Caco-2 (cell line): Measurements from ENCODE around the gene NTHL1. TPM values are rescaled to one million over a fixed set of nuclear protein-coding genes. Genes with fewer than 3 reads are reported as not detected.

Experiments used
- BruUV-seq: library from RNA; stranded (reverse); fragments of 400-500 nt; replicated peaks from 2 replicates; lab custom pipeline; 2021; lab: Mats Ljungman, UMichigan
- CTCF ChIA-PET: fragments of 300-600 bp; sonication (Branson Sonifier 250); formaldehyde crosslinking; loops from one replicate; lab custom pipeline; 2022; ENCODE audit warnings: antibody characterized with exemption; lab: Charles Lee
- POLR2A ChIA-PET: fragments of 300-600 bp; sonication (Branson Sonifier 250); formaldehyde crosslinking; loops from one replicate; lab custom pipeline; 2022; ENCODE audit warnings: antibody characterized with exemption; lab: Charles Lee
- DNase-seq, 2 experiments: peaks; one replicate each; pipeline versions ENCODE4 v3.0.0 to v3.0.0-alpha.2; 2020 to 2022
- H3K27me3 ChIP-seq: replicated peaks from 2 replicates; pipeline ENCODE4 v1.6.0; 2011; ENCODE audit warnings: low read length; ENCODE audit not compliant: control insufficient read depth, insufficient read depth
- H3K36me3 ChIP-seq: 2 replicates; pipeline ENCODE4 v1.5.1; 2011; ENCODE audit warnings: low read length; ENCODE audit not compliant: control insufficient read depth, insufficient read depth
- H3K4me1 ChIP-seq: fragments of 250-450 bp; sonication (Bioruptor Pico); 2 replicates; pipeline ENCODE4 v1.5.1; 2020; ENCODE audit warnings: mild to moderate bottlenecking
- H3K4me3 ChIP-seq: 2 replicates; pipeline ENCODE4 v1.5.1; 2011; ENCODE audit warnings: low read depth, mild to moderate bottlenecking, control low read depth, low read length
- H3K9me3 ChIP-seq: fragments of 250-450 bp; sonication (Bioruptor Pico); 2 replicates; pipeline ENCODE4 v1.5.1; 2020; ENCODE audit warnings: mild to moderate bottlenecking, moderate library complexity
- H3K27ac Mint-ChIP-seq: one replicate; pipeline ENCODE4 v1.8.0; 2022; ENCODE audit warnings: mixed read lengths; ENCODE audit not compliant: unreplicated experiment
- H3K27me3 Mint-ChIP-seq: one replicate; pipeline ENCODE4 v1.8.0; 2022; ENCODE audit warnings: mixed read lengths; ENCODE audit not compliant: insufficient read depth, unreplicated experiment
- H3K36me3 Mint-ChIP-seq: one replicate; pipeline ENCODE4 v1.8.0; 2022; ENCODE audit warnings: mild to moderate bottlenecking, mixed read lengths; ENCODE audit not compliant: insufficient read depth, unreplicated experiment
- H3K4me1 Mint-ChIP-seq: one replicate; pipeline ENCODE4 v1.8.0; 2022; ENCODE audit warnings: low read depth, mixed read lengths; ENCODE audit not compliant: unreplicated experiment
- H3K4me3 Mint-ChIP-seq: one replicate; pipeline ENCODE4 v1.8.0; 2022; ENCODE audit warnings: mild to moderate bottlenecking, moderate library complexity, mixed read lengths; ENCODE audit not compliant: unreplicated experiment
- H3K9me3 Mint-ChIP-seq: one replicate; pipeline ENCODE4 v1.8.0; 2022; ENCODE audit warnings: mixed read lengths; ENCODE audit not compliant: unreplicated experiment
- CTCF ChIP-seq, 2 experiments: fragments of 200-600 bp in 1 of 2; IDR thresholded peaks; 1 replicate in 1 of 2; 2 replicates in 1 of 2; pipeline versions ENCODE4 v1.5.1 to v1.8.0; 2011 to 2022; ENCODE audit warnings: antibody characterized with exemption in 1 of 2, control low read depth in 1 of 2, inconsistent platforms in 1 of 2, low read depth in 1 of 2, low read length in 1 of 2, mild to moderate bottlenecking in 1 of 2, moderate library complexity in 1 of 2; ENCODE audit not compliant: insufficient read depth in 1 of 2, severe bottlenecking in 1 of 2, unreplicated experiment in 1 of 2
- intact Hi-C: fragments of 100-400 bp; cut with micrococcal nuclease; formaldehyde crosslinking; loops from one replicate; pipeline ENCODE4 v1.10.0; 2022; ENCODE audit not compliant: unreplicated experiment
- total RNA-seq: library from RNA; stranded (reverse); gene quantifications from 2 replicates; pipeline ENCODE4 v1.2.3, GENCODE V29; 2022

The NTHL1 gene
- total RNA-seq, 1 experiment from 2014 or later: 38.6 TPM

- Mint-ChIP-seq H3K4me1 (no peaks in the 10 kb centered on the region), H3K36me3 (peaks cover 7% of the 10 kb centered on the region), H3K4me3 (no peak overlapping the region), H3K27me3 (no peaks in the 10 kb centered on the region), H3K9me3 (no peaks in the 10 kb centered on the region), H3K27ac (no peak overlapping the region)
- Histone ChIP-seq H3K4me1 (no peaks in the 10 kb centered on the region), H3K36me3 (peaks cover 2% of the 10 kb centered on the region), H3K27me3 (no peaks in the 10 kb centered on the region), H3K9me3 (no peaks in the 10 kb centered on the region), H3K4me3 (no peak overlapping the region)
- BruUV-seq: no TSS peak
- ChIA-PET CTCF (no interaction called here), POLR2A (no interaction called here)
- TF ChIP-seq CTCF (IDR thresholded peaks at IDR 0.05; ENCODE audit: insufficient read depth in 1 of 2, low read depth in 1 of 2, low read length in 1 of 2, severe bottlenecking in 1 of 2, unreplicated experiment in 1 of 2): no peak
- DNase-seq: no peak
- intact Hi-C loops: no loop called here
Observed at GRCh38 chr16:2066139-2066538, 18.5 kb upstream of the NTHL1 start.

GRCh38 chr16:2064368-2064945 is 16.8 kb upstream of the NTHL1 start:
- no peaks in the 10 kb centered on the region for H3K9me3 Mint-ChIP-seq
- no peak overlapping the region for H3K4me3 Mint-ChIP-seq
- no peaks in the 10 kb centered on the region for H3K27me3 ChIP-seq
- DNase-seq: no peak
- TF ChIP-seq CTCF (IDR thresholded peaks at IDR 0.05; ENCODE audit: insufficient read depth in 1 of 2, low read depth in 1 of 2, low read length in 1 of 2, severe bottlenecking in 1 of 2, unreplicated experiment in 1 of 2): no peak
- intact Hi-C loops: no loop called here
- H3K36me3 ChIP-seq: peaks cover 2% of the 10 kb centered on the region
- H3K27me3 Mint-ChIP-seq: no peaks in the 10 kb centered on the region
- H3K36me3 Mint-ChIP-seq: peaks cover 7% of the 10 kb centered on the region
- no TSS peak for BruUV-seq
- no peaks in the 10 kb centered on the region for H3K9me3 ChIP-seq
- H3K4me1 Mint-ChIP-seq: no peaks in the 10 kb centered on the region
- no peak overlapping the region for H3K4me3 ChIP-seq
- H3K4me1 ChIP-seq: no peaks in the 10 kb centered on the region
- ChIA-PET POLR2A (no interaction called here), CTCF (interaction anchor here (0.7 kb wide), 1 partner anchor 397 kb away, joined by 8 read pairs; no protein-coding TSS in a partner anchor)
- H3K27ac Mint-ChIP-seq: no peak overlapping the region

- intact Hi-C loops: no loop called here
Observed at GRCh38 chr16:2063861-2064260, 16.2 kb upstream of the NTHL1 start.

More at GRCh38 chr16:2063861-2064260, 16.2 kb upstream of the NTHL1 start:
- Histone ChIP-seq H3K36me3 (peaks cover 2% of the 10 kb centered on the region), H3K4me1 (no peaks in the 10 kb centered on the region), H3K27me3 (no peaks in the 10 kb centered on the region), H3K9me3 (no peaks in the 10 kb centered on the region), H3K4me3 (no peak overlapping the region)
- Mint-ChIP-seq H3K36me3 (peaks cover 7% of the 10 kb centered on the region), H3K4me1 (no peaks in the 10 kb centered on the region), H3K4me3 (no peak overlapping the region), H3K9me3 (no peaks in the 10 kb centered on the region), H3K27ac (no peak overlapping the region), H3K27me3 (no peaks in the 10 kb centered on the region)
- ChIA-PET CTCF (no interaction called here), POLR2A (no interaction called here)
- BruUV-seq: no TSS peak
- no peak for TF ChIP-seq CTCF (IDR thresholded peaks at IDR 0.05; ENCODE audit: insufficient read depth in 1 of 2, low read depth in 1 of 2, low read length in 1 of 2, severe bottlenecking in 1 of 2, unreplicated experiment in 1 of 2)
- no peak for DNase-seq
